KOPT-K1 (cell line): ENCODE measurements around the gene RELL1.

Source experiments
- H3K27ac ChIP-seq: fragments of 200-600 bp; sonication (generic); 2 replicates; pipeline ENCODE4 v1.5.1; 2016; ENCODE audit warnings: antibody characterized with exemption, mild to moderate bottlenecking, low read depth, low read length; ENCODE audit not compliant: poor library complexity, severe bottlenecking
- H3K36me3 ChIP-seq: fragments of 200-600 bp; sonication (generic); 2 replicates; pipeline ENCODE4 v1.5.1; 2017; ENCODE audit warnings: antibody characterized with exemption, mild to moderate bottlenecking, low read length, moderate library complexity; ENCODE audit not compliant: insufficient read depth
- H3K9me3 ChIP-seq: fragments of 200-600 bp; sonication (generic); 2 replicates; pipeline ENCODE4 v1.5.1; 2017; ENCODE audit warnings: antibody characterized with exemption, low read length, mild to moderate bottlenecking; ENCODE audit not compliant: insufficient read depth, poor library complexity, severe bottlenecking

The RELL1 gene

GRCh38 chr4:37664696-37665095 lies 21.5 kb downstream of the RELL1 start:
- Histone ChIP-seq H3K36me3 (no peaks in the 10 kb centered on the region), H3K9me3 (no peaks in the 10 kb centered on the region), H3K27ac (no peak overlapping the region)

GRCh38 chr4:37663552-37663951 lies 22.6 kb downstream of the RELL1 start:
- Histone ChIP-seq H3K36me3 (no peaks in the 10 kb centered on the region), H3K9me3 (no peaks in the 10 kb centered on the region), H3K27ac (no peak overlapping the region)

GRCh38 chr4:37662861-37663390 lies 23.2 kb downstream of the RELL1 start:
- Histone ChIP-seq H3K36me3 (no peaks in the 10 kb centered on the region), H3K9me3 (peaks cover under 1% of the 10 kb centered on the region), H3K27ac (no peak overlapping the region)

GRCh38 chr4:37662251-37662650 lies 23.9 kb downstream of the RELL1 start:
- Histone ChIP-seq H3K9me3 (peaks cover 7% of the 10 kb centered on the region), H3K27ac (no peak overlapping the region), H3K36me3 (no peaks in the 10 kb centered on the region)

- H3K27ac ChIP-seq: no peak overlapping the region
- H3K9me3 ChIP-seq: peaks cover 12% of the 10 kb centered on the region
Observed at GRCh38 chr4:37661772-37662171, 24.4 kb downstream of the RELL1 start.

GRCh38 chr4:37659696-37660095 lies 26.5 kb downstream of the RELL1 start:
- Histone ChIP-seq H3K27ac (no peak overlapping the region), H3K36me3 (peaks cover 9% of the 10 kb centered on the region; the same call in 1 of the 2 replicates), H3K9me3 (peaks cover 28% of the 10 kb centered on the region)

More at GRCh38 chr4:37661772-37662171, 24.4 kb downstream of the RELL1 start:
- H3K36me3 ChIP-seq: no peaks in the 10 kb centered on the region

- Histone ChIP-seq H3K27ac (no peak overlapping the region), H3K9me3 (peaks cover 28% of the 10 kb centered on the region), H3K36me3 (peaks cover 9% of the 10 kb centered on the region; the same call in 1 of the 2 replicates)
Observed at GRCh38 chr4:37656649-37657048, 29.5 kb downstream of the RELL1 start.

- Histone ChIP-seq H3K36me3 (peaks cover 9% of the 10 kb centered on the region; the same call in 1 of the 2 replicates), H3K9me3 (peaks cover 28% of the 10 kb centered on the region), H3K27ac (no peak overlapping the region)
Observed at GRCh38 chr4:37653601-37654000, 32.6 kb downstream of the RELL1 start.

GRCh38 chr4:37652747-37653527 lies 33.2 kb downstream of the RELL1 start:
- Histone ChIP-seq H3K36me3 (peaks cover 15% of the 10 kb centered on the region; the same call in 1 of the 2 replicates), H3K9me3 (peaks cover 28% of the 10 kb centered on the region), H3K27ac (no peak overlapping the region)

GRCh38 chr4:37651781-37652377 lies 34.3 kb downstream of the RELL1 start:
- Histone ChIP-seq H3K9me3 (peaks cover 17% of the 10 kb centered on the region), H3K36me3 (peaks cover 25% of the 10 kb centered on the region; the same call in 1 of the 2 replicates), H3K27ac (no peak overlapping the region)

- peaks cover 34% of the 10 kb centered on the region for H3K36me3 ChIP-seq
- peaks cover 3% of the 10 kb centered on the region for H3K9me3 ChIP-seq
- no peak overlapping the region for H3K27ac ChIP-seq
Observed at GRCh38 chr4:37650481-37650880, 35.7 kb downstream of the RELL1 start.

- no peak overlapping the region for H3K27ac ChIP-seq
- no peaks in the 10 kb centered on the region for H3K9me3 ChIP-seq
- H3K36me3 ChIP-seq: peaks cover 32% of the 10 kb centered on the region
Observed at GRCh38 chr4:37649268-37649667, 36.9 kb downstream of the RELL1 start.

GRCh38 chr4:37648084-37648817 lies 37.9 kb downstream of the RELL1 start:
- no peak overlapping the region for H3K27ac ChIP-seq
- H3K36me3 ChIP-seq: peaks cover 32% of the 10 kb centered on the region
- no peaks in the 10 kb centered on the region for H3K9me3 ChIP-seq

- no peaks in the 10 kb centered on the region for H3K9me3 ChIP-seq
- peaks cover 32% of the 10 kb centered on the region for H3K36me3 ChIP-seq
- H3K27ac ChIP-seq: no peak overlapping the region
Observed at GRCh38 chr4:37646247-37646646, 39.9 kb downstream of the RELL1 start.

- no peak overlapping the region for H3K27ac ChIP-seq
- no peaks in the 10 kb centered on the region for H3K9me3 ChIP-seq
- H3K36me3 ChIP-seq: peaks cover 32% of the 10 kb centered on the region
Observed at GRCh38 chr4:37645736-37646135, 40.4 kb downstream of the RELL1 start.
